DND-41 (cell line): ENCODE measurements around the gene UST.

Experiments used
- ATAC-seq: fragments of 200-7000 bp; cut with Tn5 transposase; 3 replicates; pipeline ENCODE4 v1.9.1; 2021; ENCODE audit warnings: low read depth; ENCODE audit not compliant: insufficient read depth
- DNase-seq: peaks from one replicate; pipeline ENCODE4 v3.0.0-alpha.2; 2020
- H2AFZ ChIP-seq: 2 replicates; pipeline ENCODE4 v1.6.0; 2012; ENCODE audit warnings: low read depth, low read length
- H3K27ac ChIP-seq: 2 replicates; pipeline ENCODE4 v1.5.1; 2012; ENCODE audit warnings: low read length, inconsistent platforms
- H3K27me3 ChIP-seq: fragments of 200-600 bp; sonication (generic); 2 replicates; pipeline ENCODE4 v1.6.0; 2012; ENCODE audit warnings: low read length, mild to moderate bottlenecking, inconsistent platforms; ENCODE audit not compliant: insufficient read depth, poor library complexity
- H3K36me3 ChIP-seq: 2 replicates; pipeline ENCODE4 v1.5.1; 2012; ENCODE audit warnings: low read length, inconsistent platforms; ENCODE audit not compliant: insufficient read depth
- H3K4me1 ChIP-seq: 2 replicates; pipeline ENCODE4 v1.5.1; 2012; ENCODE audit warnings: mild to moderate bottlenecking, low read length; ENCODE audit not compliant: insufficient read depth
- H3K4me2 ChIP-seq: 2 replicates; pipeline ENCODE4 v1.6.0; 2012; ENCODE audit warnings: mild to moderate bottlenecking, moderate library complexity, low read length, inconsistent platforms; ENCODE audit not compliant: insufficient read depth
- H3K4me3 ChIP-seq, 2 experiments: fragments of 200-600 bp in 1 of 2; shearing (Covaris generic) in 1 of 2; 2 replicates each; pipeline ENCODE4 v1.5.1; 2012 to 2016; ENCODE audit warnings: inconsistent platforms in 2 of 2, low read length in 2 of 2, mild to moderate bottlenecking in 2 of 2, low read depth in 1 of 2, moderate library complexity in 1 of 2
- H3K79me2 ChIP-seq: 2 replicates; pipeline ENCODE4 v1.6.0; 2012; ENCODE audit warnings: low read length, inconsistent platforms; ENCODE audit not compliant: insufficient read depth
- H3K9ac ChIP-seq: 2 replicates; pipeline ENCODE4 v1.6.0; 2012; ENCODE audit warnings: low read depth, mild to moderate bottlenecking, inconsistent platforms, low read length, moderate library complexity
- H3K9me3 ChIP-seq: 2 replicates; pipeline ENCODE4 v1.5.1; 2012; ENCODE audit warnings: low read length, moderate library complexity, mild to moderate bottlenecking, inconsistent platforms; ENCODE audit not compliant: insufficient read depth, severe bottlenecking
- H4K20me1 ChIP-seq: 2 replicates; pipeline ENCODE4 v1.6.0; 2012; ENCODE audit warnings: low read length; ENCODE audit not compliant: insufficient read depth
- CTCF ChIP-seq: IDR thresholded peaks from 2 replicates; pipeline ENCODE4 v1.5.1; 2012; ENCODE audit warnings: borderline replicate concordance, low read length, moderate library complexity, mild to moderate bottlenecking; ENCODE audit not compliant: poor library complexity, severe bottlenecking; ENCODE audit errors: extremely low read depth
- EZH2 ChIP-seq: IDR thresholded peaks from 3 replicates; pipeline ENCODE4 v1.6.1; 2012; ENCODE audit warnings: borderline replicate concordance, low read depth, mild to moderate bottlenecking, moderate library complexity, low read length, inconsistent platforms; ENCODE audit not compliant: severe bottlenecking

The UST gene

GRCh38 chr6:148768646-148769270 lies 21.9 kb downstream of the UST start:
- Histone ChIP-seq H3K4me3 (no peak overlapping the region), H2AFZ (no peak overlapping the region), H3K79me2 (peaks cover 20% of the 10 kb centered on the region), H3K9me3 (no peaks in the 10 kb centered on the region), H3K4me1 (peaks cover 42% of the 10 kb centered on the region), H3K27ac (no peak overlapping the region), H3K4me2 (no peak overlapping the region), H3K9ac (no peak overlapping the region), H3K36me3 (no peaks in the 10 kb centered on the region), H3K27me3 (no peaks in the 10 kb centered on the region), H4K20me1 (no peaks in the 10 kb centered on the region)
- no peak for DNase-seq
- TF ChIP-seq CTCF: no peak
- no peak for TF ChIP-seq EZH2
- ATAC-seq: no peak

GRCh38 chr6:148769304-148769968 lies 22.6 kb downstream of the UST start:
- no peak for ATAC-seq

GRCh38 chr6:148770408-148771211 lies 23.8 kb downstream of the UST start:
- ATAC-seq: no peak
- no peak overlapping the region for H2AFZ ChIP-seq
- no peaks in the 10 kb centered on the region for H3K36me3 ChIP-seq
- peaks cover 42% of the 10 kb centered on the region for H3K4me1 ChIP-seq
- peaks cover 27% of the 10 kb centered on the region for H3K79me2 ChIP-seq
- H4K20me1 ChIP-seq: no peaks in the 10 kb centered on the region
- TF ChIP-seq EZH2 (no peak), CTCF (no peak)
- no peak overlapping the region for H3K4me3 ChIP-seq
- no peak for DNase-seq
- no peak overlapping the region for H3K9ac ChIP-seq
- no peaks in the 10 kb centered on the region for H3K9me3 ChIP-seq
- no peaks in the 10 kb centered on the region for H3K27me3 ChIP-seq
- peak overlapping the region; percentile 55; the same call in 1 of the 2 replicates for H3K4me2 ChIP-seq
- H3K27ac ChIP-seq: peak overlapping the region; percentile 52; the same call in 1 of the 2 replicates

More at GRCh38 chr6:148769304-148769968, 22.6 kb downstream of the UST start:
- Histone ChIP-seq H3K4me2 (no peak overlapping the region), H3K9me3 (no peaks in the 10 kb centered on the region), H3K36me3 (no peaks in the 10 kb centered on the region), H3K27ac (no peak overlapping the region), H2AFZ (no peak overlapping the region), H4K20me1 (no peaks in the 10 kb centered on the region), H3K4me1 (peaks cover 42% of the 10 kb centered on the region), H3K4me3 (no peak overlapping the region), H3K79me2 (peaks cover 22% of the 10 kb centered on the region), H3K27me3 (no peaks in the 10 kb centered on the region), H3K9ac (no peak overlapping the region)
- no peak for DNase-seq
- no peak for TF ChIP-seq EZH2
- TF ChIP-seq CTCF: no peak
